Measurements from ENCODE around the gene ANKRD49. TPM values are rescaled to one million over a fixed set of nuclear protein-coding genes. Genes with fewer than 3 reads are reported as not detected.

Gene ANKRD49
- total RNA-seq (10 to 100 TPM; 18.8 to 40.5 (median 24.1) TPM), polyA plus RNA-seq (10 to 100 TPM; 27.0 to 46.5 (median 30.6) TPM)
- long read RNA-seq, donor 1, partial matches to known transcripts: 0 of 8 reads
- long read RNA-seq, donor 1, other reads (novel, unspliced or antisense): 0 of 8 reads
- long read RNA-seq, donor 2, transcript ANKRD49-208 (2 exons, 3,002 nt): major isoform, 5 of 8 reads
- long read RNA-seq, donor 2, partial matches to known transcripts: 0 of 8 reads
- long read RNA-seq, donor 2, other reads (novel, unspliced or antisense): 0 of 8 reads

DNA sequence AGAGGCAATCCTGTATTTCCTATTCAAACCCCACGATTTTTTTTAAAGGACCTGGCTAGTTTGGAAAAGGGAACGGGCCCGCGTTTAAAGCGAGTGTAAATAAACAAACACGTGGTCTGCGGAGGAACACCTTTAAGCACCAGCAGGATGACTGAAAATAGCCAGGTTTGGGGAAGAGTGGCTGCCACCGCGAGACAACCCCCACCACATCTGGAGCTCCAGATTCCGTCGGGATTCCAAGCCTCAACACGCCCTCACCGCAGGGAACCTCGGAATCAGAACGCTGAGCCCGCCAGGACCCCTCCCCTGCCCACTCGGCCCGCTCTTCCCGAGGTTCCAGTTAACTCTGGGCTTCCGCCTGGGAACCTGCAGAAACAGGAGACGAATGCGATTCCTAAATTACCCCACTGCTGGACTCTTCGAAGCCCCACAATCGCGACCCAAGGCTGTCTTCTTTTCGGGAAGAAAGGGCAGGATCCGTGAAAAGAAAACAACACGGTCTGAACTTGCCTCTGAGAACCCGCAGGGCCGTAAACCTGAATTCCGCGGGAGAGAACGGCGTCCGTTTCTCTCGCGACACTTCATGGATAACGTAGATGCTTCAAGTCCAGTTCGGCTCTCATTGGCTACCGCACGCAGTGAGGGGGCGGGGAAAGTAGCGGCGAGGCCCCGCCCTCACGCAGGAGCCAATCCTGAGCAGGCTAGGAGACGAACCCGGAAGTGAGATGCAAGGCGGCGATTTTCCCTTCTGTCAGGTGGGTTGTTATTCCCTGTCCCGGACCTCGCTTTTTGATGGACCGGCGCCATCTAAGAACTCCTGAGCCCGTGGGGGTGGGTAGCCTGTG is at the start of gene ANKRD49, which contains the start of gene MRE11:
TSS of gene ANKRD49 (plus strand) at position 704 of the 845 bp plus-strand sequence. CDS start 2,710 bp downstream, outside the sequence.
TSS of gene MRE11 (minus strand) at position 564 of the 845 bp plus-strand sequence. CDS start 1,043 bp downstream, outside the sequence.
- Histone ChIP-seq H3K4me3 (peak within 1 kb of the TSS; percentile 63 to 91 (median 86)), H3K27ac (peak within 1 kb of the TSS; percentile 61 to 90 (median 86)), H3K4me1 (peaks cover 21 to 42% (median 34%) of the 10 kb centered on the region in 6 donors), H3K36me3 (peaks cover 0 to 45% (median 39%) of the 10 kb centered on the region in 6 donors), H3K9me3 (no peaks in the 10 kb centered on the region), H3K27me3 (replicated peaks in 1 of 7) (no peaks in the 10 kb centered on the region)
- WGBS, 5 donors: 0 to 1% (median 1%) methylated on average over 50 to 55 of the region's 55 CpGs
- peak; percentile 98 for DNase-seq
- TF ChIP-seq, protein P1, sequence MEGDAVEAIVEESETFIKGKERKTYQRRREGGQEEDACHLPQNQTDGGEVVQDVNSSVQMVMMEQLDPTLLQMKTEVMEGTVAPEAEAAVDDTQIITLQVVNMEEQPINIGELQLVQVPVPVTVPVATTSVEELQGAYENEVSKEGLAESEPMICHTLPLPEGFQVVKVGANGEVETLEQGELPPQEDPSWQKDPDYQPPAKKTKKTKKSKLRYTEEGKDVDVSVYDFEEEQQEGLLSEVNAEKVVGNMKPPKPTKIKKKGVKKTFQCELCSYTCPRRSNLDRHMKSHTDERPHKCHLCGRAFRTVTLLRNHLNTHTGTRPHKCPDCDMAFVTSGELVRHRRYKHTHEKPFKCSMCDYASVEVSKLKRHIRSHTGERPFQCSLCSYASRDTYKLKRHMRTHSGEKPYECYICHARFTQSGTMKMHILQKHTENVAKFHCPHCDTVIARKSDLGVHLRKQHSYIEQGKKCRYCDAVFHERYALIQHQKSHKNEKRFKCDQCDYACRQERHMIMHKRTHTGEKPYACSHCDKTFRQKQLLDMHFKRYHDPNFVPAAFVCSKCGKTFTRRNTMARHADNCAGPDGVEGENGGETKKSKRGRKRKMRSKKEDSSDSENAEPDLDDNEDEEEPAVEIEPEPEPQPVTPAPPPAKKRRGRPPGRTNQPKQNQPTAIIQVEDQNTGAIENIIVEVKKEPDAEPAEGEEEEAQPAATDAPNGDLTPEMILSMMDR (IDR thresholded peaks at IDR 0.05 in 8 of 11, conservative IDR thresholded peaks at IDR 0.05 in 3 of 11): peak in 3 of 11 experiments; percentile 18 to 45 (median 37)
- TF ChIP-seq POLR2A (IDR thresholded peaks at IDR 0.05) (peak in 1 of 3 donors; percentile 41), POLR2AphosphoS5 (IDR thresholded peaks at IDR 0.05) (peak; percentile 90 to 96 (median 95))
- intact Hi-C loops (cut with DNase I; ENCODE audit: low total_unique reads): no loop called here

- Histone ChIP-seq H3K27me3 (replicated peaks in 1 of 7) (no peaks in the 10 kb centered on the region), H3K27ac (no peak overlapping the region), H3K9me3 (no peaks in the 10 kb centered on the region), H3K36me3 (peaks cover 3 to 98% (median 46%) of the 10 kb centered on the region in 6 donors), H3K4me3 (no peak overlapping the region), H3K4me1 (no peaks in the 10 kb centered on the region)
- intact Hi-C loops (cut with DNase I; ENCODE audit: low total_unique reads): no loop called here
- TF ChIP-seq, protein P1 (IDR thresholded peaks at IDR 0.05 in 8 of 11, conservative IDR thresholded peaks at IDR 0.05 in 3 of 11): no peak
- TF ChIP-seq POLR2AphosphoS5 (IDR thresholded peaks at IDR 0.05): no peak
- no peak for TF ChIP-seq POLR2A (IDR thresholded peaks at IDR 0.05)
- WGBS, 5 donors: 83 to 94% (median 89%) methylated on average over 1 of the region's 1 CpG
- no peak for DNase-seq
Measured at GRCh38 chr11:94445641-94446040, 48.1 kb upstream of the ANKRD49 start.

- H3K36me3 ChIP-seq: peaks cover 3 to 90% (median 39%) of the 10 kb centered on the region in 6 donors
- no peaks in the 10 kb centered on the region for H3K4me1 ChIP-seq
- WGBS, 5 donors: 92 to 94% (median 93%) methylated on average over 4 of the region's 4 CpGs
- intact Hi-C loops (cut with DNase I; ENCODE audit: low total_unique reads): no loop called here
- H3K27me3 ChIP-seq (replicated peaks in 1 of 7): no peaks in the 10 kb centered on the region
- DNase-seq: no peak
- H3K27ac ChIP-seq: no peak overlapping the region
- no peak overlapping the region for H3K4me3 ChIP-seq
- no peaks in the 10 kb centered on the region for H3K9me3 ChIP-seq
- TF ChIP-seq POLR2A (IDR thresholded peaks at IDR 0.05): no peak
- TF ChIP-seq, protein P1 (IDR thresholded peaks at IDR 0.05 in 8 of 11, conservative IDR thresholded peaks at IDR 0.05 in 3 of 11): no peak
- TF ChIP-seq POLR2AphosphoS5 (IDR thresholded peaks at IDR 0.05): no peak
Measured at GRCh38 chr11:94447149-94447548, 46.6 kb upstream of the ANKRD49 start.
